NCI-H1436 treated with DMSO at 0.1 percent for 48 hours (cell line): ENCODE measurements around the gene STT3B.

Source experiments
- DNase-seq: peaks from one replicate; lab custom pipeline; 2025; lab: John Stamatoyannopoulos, UW

STT3B gene

DNA sequence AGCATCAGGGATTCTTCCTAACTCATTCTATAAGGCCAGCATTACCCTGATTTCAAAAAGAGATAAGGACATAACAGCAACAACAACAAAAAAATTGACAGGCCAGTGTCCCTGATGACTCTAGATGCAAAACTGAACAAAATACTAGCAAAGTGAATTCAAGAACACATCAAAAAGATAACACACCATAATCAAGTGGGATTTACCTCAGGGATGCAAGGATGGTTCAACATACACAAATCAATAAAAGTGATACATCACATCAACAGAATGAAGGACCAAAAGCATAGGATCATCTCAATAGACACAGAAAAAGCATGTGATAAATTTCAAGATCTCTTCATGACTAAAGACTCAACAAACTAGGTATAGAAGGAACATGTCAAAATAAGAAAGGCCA is 119.6 kb downstream of the STT3B start:
- no peak for DNase-seq

- DNase-seq, result no peak
Observed at GRCh38 chr3:31653464-31653863, 120.7 kb downstream of the STT3B start.

DNA sequence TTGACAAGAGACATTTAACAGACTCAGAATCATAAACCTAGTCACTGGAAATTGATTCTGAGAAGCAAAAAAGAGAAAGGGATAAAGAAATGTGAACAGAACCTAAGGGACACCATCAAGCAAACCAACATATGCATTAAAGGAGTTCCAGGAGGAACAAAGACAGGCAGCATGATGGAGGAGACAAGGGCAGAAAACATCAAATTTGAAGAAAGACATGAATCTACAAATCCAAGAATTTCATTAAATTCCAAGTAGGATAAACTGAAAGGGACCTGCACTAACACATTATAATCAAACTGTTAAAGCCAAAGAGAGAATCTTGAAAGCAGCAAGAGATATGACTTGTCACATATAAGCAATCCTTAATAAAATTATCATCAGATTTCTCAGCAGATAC is 122.3 kb downstream of the STT3B start:
- DNase-seq, result no peak

DNA sequence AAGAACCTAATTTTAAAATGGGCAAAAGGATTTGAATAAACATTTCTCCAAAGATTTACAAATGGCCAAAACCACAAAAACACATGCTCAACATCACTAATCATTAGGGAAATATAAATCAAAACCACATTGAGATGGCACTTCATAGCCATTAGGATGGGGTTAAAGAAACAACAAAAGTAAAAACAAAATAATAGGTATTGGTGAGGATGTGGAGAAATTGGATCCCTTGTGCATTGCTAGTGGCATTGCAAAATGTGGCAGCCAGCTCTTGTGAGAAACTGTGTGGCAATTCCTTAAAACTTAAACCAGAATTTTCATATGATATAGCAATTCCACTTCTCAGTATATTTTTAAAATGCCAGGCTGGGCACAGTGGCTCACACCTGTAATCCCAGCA is 126.5 kb downstream of the STT3B start:
- DNase-seq, result no peak

DNA sequence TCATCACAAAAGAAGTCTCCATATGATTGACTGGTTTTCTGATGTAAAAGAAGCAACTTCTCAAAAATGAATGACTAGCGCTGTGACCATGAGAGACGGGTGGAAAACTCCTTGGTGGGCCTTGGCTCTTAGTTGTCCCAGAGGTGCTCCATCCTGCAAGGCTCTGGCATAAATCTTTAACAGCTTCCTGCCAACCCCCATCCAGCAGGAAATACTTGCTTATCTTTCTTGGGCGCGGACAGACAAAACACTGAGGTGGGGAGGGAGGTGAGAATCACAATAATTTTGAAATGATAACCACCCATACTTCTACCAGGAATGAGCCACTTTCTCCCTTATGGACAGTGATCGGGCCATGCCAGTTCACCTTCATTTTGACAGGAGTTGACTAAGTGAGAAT is 128.6 kb downstream of the STT3B start:
- no peak for DNase-seq

DNA sequence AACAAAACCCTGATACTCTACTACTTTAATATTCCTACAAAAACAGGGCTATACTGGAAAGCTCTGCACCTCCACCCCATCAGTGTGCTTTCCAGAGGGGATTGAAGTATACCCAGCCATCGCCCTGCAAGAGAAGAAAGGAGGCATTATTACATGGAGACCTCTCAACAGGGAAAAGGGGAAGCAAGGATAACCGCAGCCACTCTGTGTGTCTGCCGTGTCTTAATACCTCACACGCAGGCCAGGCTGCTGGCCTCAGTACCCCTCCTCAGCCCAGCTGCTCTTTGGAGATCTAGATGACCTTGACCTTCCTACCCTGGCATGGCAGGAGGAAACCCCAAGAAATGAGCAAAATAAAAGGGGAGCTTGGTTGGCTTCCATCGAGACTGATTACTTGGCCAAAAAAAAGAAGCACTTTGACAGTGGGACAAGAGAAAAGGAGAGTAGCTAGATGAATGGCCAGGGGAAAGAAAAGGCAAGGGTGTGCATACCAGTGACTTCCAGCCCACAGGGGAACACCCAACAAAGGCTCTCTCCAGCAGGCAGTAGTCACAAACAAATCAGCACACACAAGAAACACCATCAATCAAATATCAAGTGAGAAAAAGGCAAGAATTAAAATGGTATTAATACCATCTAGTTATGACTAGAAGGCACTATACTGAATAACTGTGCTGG is 129.4 kb downstream of the STT3B start:
- no peak for DNase-seq

DNA sequence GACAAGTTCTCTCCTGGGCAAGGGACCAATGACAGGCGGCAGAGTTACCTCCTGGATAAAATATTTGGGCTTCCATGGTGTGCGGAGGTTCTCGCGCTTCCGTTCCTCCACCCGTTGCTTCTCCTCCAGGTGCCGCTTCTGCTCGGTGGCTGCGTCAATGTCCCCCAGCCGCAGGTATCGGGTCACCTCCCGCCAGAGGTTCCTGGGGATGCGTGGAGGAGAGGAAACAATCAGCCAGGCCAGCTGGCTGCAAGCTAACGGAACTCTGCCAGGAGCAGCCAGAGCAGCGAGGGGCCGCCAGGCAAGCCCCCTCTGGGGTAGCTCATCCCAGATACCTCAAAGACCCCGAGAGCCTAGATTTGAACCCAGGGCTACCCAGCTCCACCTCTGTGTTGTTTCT is 131.3 kb downstream of the STT3B start:
- no peak for DNase-seq

DNA sequence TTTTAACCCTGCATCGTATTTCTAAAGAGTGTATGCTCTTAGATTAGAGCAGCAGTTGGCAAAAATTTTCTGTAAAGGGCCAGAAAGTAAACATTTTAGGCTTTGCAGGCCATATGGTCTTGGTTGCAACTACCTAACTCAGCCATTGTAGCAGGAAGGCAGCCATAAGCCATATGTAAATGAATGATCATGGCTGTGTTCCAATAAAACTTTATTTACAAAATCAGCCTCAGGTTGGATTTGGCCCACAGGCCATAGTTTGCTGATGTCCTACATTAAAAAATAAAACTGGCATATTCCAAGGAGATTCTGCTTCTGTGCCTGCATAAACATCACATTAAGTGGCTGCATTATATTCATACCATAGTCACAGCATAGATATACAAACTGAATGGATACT is 134.9 kb downstream of the STT3B start:
- DNase-seq, result no peak

DNA sequence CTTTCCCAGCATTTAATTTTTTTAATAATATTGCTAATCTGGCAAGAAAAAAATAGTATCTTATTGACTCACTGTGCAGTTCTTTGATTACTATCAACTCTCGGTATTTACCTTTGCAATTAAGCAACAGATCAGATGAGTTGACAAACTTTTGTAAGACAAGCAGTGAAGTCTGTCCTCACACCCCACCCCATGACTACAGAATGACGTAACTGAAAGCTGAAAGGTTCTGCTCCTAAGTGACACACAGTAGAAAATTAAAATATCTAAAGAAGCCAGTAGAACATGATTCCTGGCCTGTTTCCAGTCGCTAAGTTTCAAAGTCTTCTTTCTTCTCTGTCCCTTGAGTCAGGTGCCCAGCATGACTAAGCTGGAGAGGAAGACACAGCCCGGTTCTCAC is 135.5 kb downstream of the STT3B start:
- no peak for DNase-seq

DNA sequence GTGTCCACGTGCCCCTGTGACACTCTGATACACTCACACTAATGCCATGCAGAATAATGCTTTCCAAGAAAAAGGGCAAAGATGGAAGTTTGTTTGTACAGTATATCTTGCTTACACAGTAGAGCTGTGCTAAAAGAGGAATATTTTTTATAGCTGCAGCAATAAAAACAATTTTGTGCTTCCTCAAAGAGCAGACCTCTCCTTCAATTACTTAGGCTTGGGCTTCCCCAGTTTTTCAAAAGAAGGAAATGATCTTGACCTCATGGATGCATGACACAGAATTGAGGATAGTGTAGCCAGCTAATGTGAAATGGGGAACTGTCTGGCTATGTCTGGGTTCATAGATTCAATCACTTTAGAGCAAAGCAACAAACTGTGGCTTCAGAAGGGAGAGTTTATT is 137.4 kb downstream of the STT3B start:
- DNase-seq, result no peak

DNA sequence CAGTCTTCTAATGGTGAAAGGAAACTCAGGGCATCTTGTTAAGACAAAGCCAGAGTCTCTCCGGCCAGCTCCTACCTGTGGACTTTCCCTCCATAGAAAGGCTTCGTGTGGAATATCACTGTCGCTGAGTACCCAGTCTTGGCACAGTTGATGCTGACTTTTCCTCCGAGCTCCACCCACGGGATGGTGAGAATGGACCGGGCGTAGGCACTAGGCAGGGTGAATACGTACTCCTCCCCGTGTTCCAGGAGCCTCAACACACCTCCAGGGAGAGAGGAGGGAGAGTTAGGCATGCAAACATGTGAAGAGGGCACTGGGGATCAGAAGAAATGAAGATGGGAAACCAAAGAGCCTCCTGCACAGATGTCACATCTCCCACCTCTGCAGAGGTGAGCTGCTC is 138.0 kb downstream of the STT3B start:
- no peak for DNase-seq

- DNase-seq, result no peak
Observed at GRCh38 chr3:31671451-31671850, 138.7 kb downstream of the STT3B start.

DNA sequence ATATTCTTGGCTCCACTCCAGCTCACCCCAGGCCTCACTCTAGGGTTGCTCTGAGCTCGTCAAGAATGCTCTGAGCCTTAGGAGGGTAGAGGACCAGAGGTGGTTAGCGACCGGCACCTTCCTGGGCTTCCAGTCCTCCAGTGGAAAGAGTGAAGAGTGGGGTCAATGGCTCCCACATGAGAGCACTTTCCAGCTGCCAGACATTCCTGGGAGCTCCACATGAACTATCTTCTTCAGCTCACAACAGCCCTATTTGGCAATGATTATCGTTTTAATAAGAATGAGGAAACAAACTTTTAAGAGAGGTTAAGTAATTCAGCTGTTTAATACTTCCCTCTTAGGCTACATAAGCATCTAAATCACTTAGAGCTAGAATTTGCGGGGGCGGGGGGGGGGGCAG is 139.3 kb downstream of the STT3B start:
- DNase-seq, result no peak

DNA sequence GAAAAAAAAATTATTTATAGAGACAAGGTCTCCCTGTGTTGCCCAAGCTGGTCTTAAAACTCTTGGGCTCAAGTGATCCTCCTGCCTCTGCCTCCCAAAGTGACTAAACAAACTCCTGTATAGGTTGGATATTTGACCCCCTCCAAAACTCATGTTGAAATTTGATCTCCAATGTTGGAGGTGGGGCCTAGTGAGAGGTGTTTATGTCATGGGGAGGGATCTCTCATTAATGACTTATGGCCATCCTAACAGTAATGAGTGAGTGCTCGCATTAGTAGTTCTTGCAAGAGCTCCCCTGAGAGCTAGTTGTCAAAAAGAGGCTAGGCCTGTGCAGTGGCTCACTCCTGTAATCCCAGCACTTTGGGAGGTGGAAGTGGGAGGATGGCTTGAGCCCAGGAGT is 141.2 kb downstream of the STT3B start:
- no peak for DNase-seq

DNA sequence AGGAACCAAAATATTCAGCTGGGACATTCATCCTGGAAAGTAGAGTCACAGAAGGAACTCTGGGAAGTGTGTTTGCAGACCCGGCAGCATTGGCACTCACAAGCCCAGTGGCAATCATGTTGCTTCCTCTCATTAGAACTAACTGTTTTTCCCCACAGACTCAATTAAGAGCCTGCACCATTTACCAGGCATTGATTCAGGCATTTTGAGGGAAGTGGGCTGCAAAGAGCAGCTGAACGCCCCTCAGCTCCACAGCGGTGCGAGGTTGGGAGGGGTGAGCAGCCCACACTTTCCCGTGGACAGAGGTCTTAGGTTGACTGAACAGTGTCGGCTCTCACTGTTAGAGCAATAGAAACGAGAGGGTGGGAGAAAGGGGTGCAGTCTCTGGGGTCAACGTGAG is 143.8 kb downstream of the STT3B start:
- DNase-seq, result no peak

DNA sequence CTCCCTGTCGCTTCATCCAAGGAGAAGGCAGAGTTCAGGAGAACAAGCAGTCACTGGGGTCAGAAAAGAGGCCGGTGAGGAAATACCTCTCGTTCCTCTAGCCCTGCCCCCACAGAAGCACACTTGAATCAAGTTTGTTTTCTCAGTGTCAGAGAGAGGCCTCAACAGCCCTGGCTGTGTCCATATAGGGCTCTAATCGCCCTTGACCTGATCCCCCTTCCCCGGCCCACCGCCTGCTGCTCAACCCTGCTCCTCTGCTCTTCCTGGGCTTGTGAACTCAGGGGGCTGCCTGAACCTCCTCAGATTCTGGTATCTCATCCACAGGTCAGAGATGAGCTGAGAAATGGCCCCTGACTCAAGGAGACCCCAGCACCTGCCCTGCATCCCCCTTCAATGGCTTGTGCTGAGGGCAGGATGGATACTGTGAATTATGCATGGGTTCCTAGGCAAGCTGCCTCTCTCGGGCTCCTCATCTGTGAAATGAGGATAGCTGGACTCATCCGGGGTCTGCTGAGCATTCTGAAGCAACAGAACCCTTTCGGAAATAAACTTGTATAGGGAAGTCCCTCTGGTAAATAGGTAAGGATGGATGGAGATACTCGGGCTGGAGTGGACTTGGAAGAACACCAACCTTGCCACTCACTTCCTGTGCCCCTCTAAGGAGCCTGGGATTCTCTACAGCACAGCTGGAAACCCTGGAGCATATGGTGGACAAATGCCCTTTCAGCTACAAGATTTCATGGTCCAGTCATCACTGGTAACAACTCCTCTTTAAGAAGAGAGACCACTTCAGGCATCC is 147.5 kb downstream of the STT3B start:
- no peak for DNase-seq
